ENCODE results near the gene PAMR1.
A peak's percentile ranks its signal among the peaks of the same experiment; 100 is the strongest.

Gene PAMR1

DNA sequence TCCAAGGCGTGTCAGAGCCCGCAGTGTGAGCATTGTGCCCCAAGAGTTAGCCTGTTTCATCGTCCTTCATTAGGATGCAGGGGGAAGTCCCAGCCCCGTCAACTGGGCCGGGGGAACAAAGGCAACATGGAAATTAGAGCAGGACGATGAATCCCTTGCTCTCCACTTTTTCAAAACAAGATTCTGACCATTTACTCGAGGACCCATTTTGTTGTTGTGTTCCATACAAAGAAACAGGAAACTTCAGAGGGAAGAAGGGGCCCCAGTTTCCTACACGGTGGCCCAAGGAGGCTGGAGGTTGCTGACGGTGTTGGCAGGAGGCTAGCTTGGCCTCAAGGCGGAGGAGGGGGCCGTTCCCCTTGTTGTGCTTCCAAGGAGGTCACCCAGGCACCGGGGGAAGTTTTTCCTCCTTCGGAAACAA, 62.1 kb downstream of the PAMR1 start:
- no CpG with 5 or more reads among the region's 13 CpGs for WGBS (ENCODE audit: extremely low coverage, insufficient coverage, low lambda C conversion rate)
- Histone ChIP-seq H3K4me3 (ENCODE audit: low read length) (no peak overlapping the region), H3K9ac (ENCODE audit: low read length) (no peak overlapping the region), H3K18ac (ENCODE audit: low read length) (no peak overlapping the region), H4K5ac (ENCODE audit: low read length) (no peak overlapping the region), H3K79me1 (ENCODE audit: low read length) (no peaks in the 10 kb centered on the region), H3K4me1 (ENCODE audit: control insufficient read depth, low read depth, low read length) (no peaks in the 10 kb centered on the region), H3K23ac (ENCODE audit: low read length) (no peak overlapping the region), H3K27me3 (ENCODE audit: insufficient read depth, low read length, poor library complexity) (no peaks in the 10 kb centered on the region), H3K56ac (ENCODE audit: low read length) (no peak overlapping the region), H4K8ac (ENCODE audit: low read depth, low read length) (no peak overlapping the region), H3K4me2 (ENCODE audit: low read length) (no peak overlapping the region), H2BK15ac (replicated peaks; ENCODE audit: low read depth) (no peak overlapping the region), H3K36me3 (ENCODE audit: control insufficient read depth, insufficient read depth, low read length) (no peaks in the 10 kb centered on the region), H3K79me2 (ENCODE audit: control insufficient read depth, insufficient read depth, low read length) (no peaks in the 10 kb centered on the region), H2AK5ac (ENCODE audit: low read length) (no peak overlapping the region), H2BK5ac (ENCODE audit: low read length) (no peak overlapping the region), H3K27ac (ENCODE audit: low read depth, low read length) (no peak overlapping the region), H3K4ac (ENCODE audit: low read depth, low read length) (no peak overlapping the region), H2BK120ac (ENCODE audit: low read depth, low read length) (no peak overlapping the region)
- no peak for DNase-seq

GRCh38 chr11:35461917-35462538, 63.4 kb downstream of the PAMR1 start:
- H2AK5ac ChIP-seq (ENCODE audit: low read length) = no peak overlapping the region
- H3K79me2 ChIP-seq (ENCODE audit: control insufficient read depth, insufficient read depth, low read length) = no peaks in the 10 kb centered on the region
- H3K79me1 ChIP-seq (ENCODE audit: low read length) = no peaks in the 10 kb centered on the region
- no peak overlapping the region for H2BK15ac ChIP-seq (replicated peaks; ENCODE audit: low read depth)
- no peak overlapping the region for H4K8ac ChIP-seq (ENCODE audit: low read depth, low read length)
- no peak overlapping the region for H3K23ac ChIP-seq (ENCODE audit: low read length)
- no peak overlapping the region for H3K4me3 ChIP-seq (ENCODE audit: low read length)
- peak; percentile 21 for DNase-seq
- no peak overlapping the region for H3K9ac ChIP-seq (ENCODE audit: low read length)
- H3K4me1 ChIP-seq (ENCODE audit: control insufficient read depth, low read depth, low read length) = no peaks in the 10 kb centered on the region
- H3K27me3 ChIP-seq (ENCODE audit: insufficient read depth, low read length, poor library complexity) = no peaks in the 10 kb centered on the region
- H2BK120ac ChIP-seq (ENCODE audit: low read depth, low read length) = no peak overlapping the region
- no peak overlapping the region for H4K5ac ChIP-seq (ENCODE audit: low read length)
- H3K4ac ChIP-seq (ENCODE audit: low read depth, low read length) = no peak overlapping the region
- no peak overlapping the region for H3K4me2 ChIP-seq (ENCODE audit: low read length)
- H3K56ac ChIP-seq (ENCODE audit: low read length) = no peak overlapping the region
- H3K27ac ChIP-seq (ENCODE audit: low read depth, low read length) = no peak overlapping the region
- WGBS (ENCODE audit: extremely low coverage, insufficient coverage, low lambda C conversion rate) = no CpG with 5 or more reads among the region's 2 CpGs
- H2BK5ac ChIP-seq (ENCODE audit: low read length) = no peak overlapping the region
- no peaks in the 10 kb centered on the region for H3K36me3 ChIP-seq (ENCODE audit: control insufficient read depth, insufficient read depth, low read length)
- no peak overlapping the region for H3K18ac ChIP-seq (ENCODE audit: low read length)

DNA sequence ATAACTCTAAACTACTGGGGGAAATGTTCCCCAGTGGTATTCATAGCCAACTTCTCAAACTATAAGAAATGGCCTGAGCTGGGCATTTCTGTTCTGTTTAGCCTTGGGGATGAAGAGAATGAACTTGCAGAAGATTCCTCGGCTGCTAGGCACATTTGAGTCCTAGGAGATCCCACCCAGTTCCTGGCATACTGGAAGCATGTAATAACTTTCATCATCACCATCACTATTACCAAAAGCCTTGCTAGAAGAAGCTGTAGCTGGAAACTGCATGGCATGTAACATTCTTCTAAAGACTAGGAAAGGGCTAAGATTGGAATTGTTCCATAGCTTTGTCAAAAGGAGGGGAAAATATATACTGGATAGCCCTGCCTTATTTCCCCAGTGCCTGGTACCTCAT, 65.9 kb downstream of the PAMR1 start:
- no peak overlapping the region for H3K56ac ChIP-seq (ENCODE audit: low read length)
- H3K79me2 ChIP-seq (ENCODE audit: control insufficient read depth, insufficient read depth, low read length) = no peaks in the 10 kb centered on the region
- no peak overlapping the region for H2BK15ac ChIP-seq (replicated peaks; ENCODE audit: low read depth)
- DNase-seq = no peak
- no peak overlapping the region for H4K5ac ChIP-seq (ENCODE audit: low read length)
- H3K18ac ChIP-seq (ENCODE audit: low read length) = no peak overlapping the region
- H3K23ac ChIP-seq (ENCODE audit: low read length) = no peak overlapping the region
- no peak overlapping the region for H3K4me2 ChIP-seq (ENCODE audit: low read length)
- H2BK5ac ChIP-seq (ENCODE audit: low read length) = no peak overlapping the region
- no CpG with 5 or more reads among the region's 1 CpG for WGBS (ENCODE audit: extremely low coverage, insufficient coverage, low lambda C conversion rate)
- H3K27ac ChIP-seq (ENCODE audit: low read depth, low read length) = no peak overlapping the region
- H3K79me1 ChIP-seq (ENCODE audit: low read length) = no peaks in the 10 kb centered on the region
- no peak overlapping the region for H3K9ac ChIP-seq (ENCODE audit: low read length)
- no peaks in the 10 kb centered on the region for H3K27me3 ChIP-seq (ENCODE audit: insufficient read depth, low read length, poor library complexity)
- no peaks in the 10 kb centered on the region for H3K36me3 ChIP-seq (ENCODE audit: control insufficient read depth, insufficient read depth, low read length)
- H2BK120ac ChIP-seq (ENCODE audit: low read depth, low read length) = no peak overlapping the region
- H4K8ac ChIP-seq (ENCODE audit: low read depth, low read length) = no peak overlapping the region
- H3K4me3 ChIP-seq (ENCODE audit: low read length) = no peak overlapping the region
- no peak overlapping the region for H3K4ac ChIP-seq (ENCODE audit: low read depth, low read length)
- no peak overlapping the region for H2AK5ac ChIP-seq (ENCODE audit: low read length)
- H3K4me1 ChIP-seq (ENCODE audit: control insufficient read depth, low read depth, low read length) = no peaks in the 10 kb centered on the region

GRCh38 chr11:35458846-35459245, 66.6 kb downstream of the PAMR1 start:
- DNase-seq = no peak
- no peak overlapping the region for H4K8ac ChIP-seq (ENCODE audit: low read depth, low read length)
- WGBS (ENCODE audit: extremely low coverage, insufficient coverage, low lambda C conversion rate) = no CpG with 5 or more reads among the region's 3 CpGs

GRCh38 chr11:35454362-35454761, 71.1 kb downstream of the PAMR1 start:
- Histone ChIP-seq H3K4me3 (ENCODE audit: low read length) (no peak overlapping the region), H3K23ac (ENCODE audit: low read length) (no peak overlapping the region), H3K9ac (ENCODE audit: low read length) (no peak overlapping the region), H4K5ac (ENCODE audit: low read length) (no peak overlapping the region), H3K56ac (ENCODE audit: low read length) (no peak overlapping the region), H2BK15ac (replicated peaks; ENCODE audit: low read depth) (no peak overlapping the region), H3K4ac (ENCODE audit: low read depth, low read length) (no peak overlapping the region), H2BK120ac (ENCODE audit: low read depth, low read length) (no peak overlapping the region), H3K4me2 (ENCODE audit: low read length) (no peak overlapping the region), H3K18ac (ENCODE audit: low read length) (no peak overlapping the region), H3K79me1 (ENCODE audit: low read length) (no peaks in the 10 kb centered on the region), H3K27ac (ENCODE audit: low read depth, low read length) (no peak overlapping the region), H4K8ac (ENCODE audit: low read depth, low read length) (no peak overlapping the region), H2BK5ac (ENCODE audit: low read length) (no peak overlapping the region), H3K79me2 (ENCODE audit: control insufficient read depth, insufficient read depth, low read length) (no peaks in the 10 kb centered on the region), H3K36me3 (ENCODE audit: control insufficient read depth, insufficient read depth, low read length) (no peaks in the 10 kb centered on the region), H3K27me3 (ENCODE audit: insufficient read depth, low read length, poor library complexity) (no peaks in the 10 kb centered on the region), H3K4me1 (ENCODE audit: control insufficient read depth, low read depth, low read length) (no peaks in the 10 kb centered on the region), H2AK5ac (ENCODE audit: low read length) (no peak overlapping the region)
- DNase-seq = no peak
- no CpG with 5 or more reads among the region's 1 CpG for WGBS (ENCODE audit: extremely low coverage, insufficient coverage, low lambda C conversion rate)

More at GRCh38 chr11:35458846-35459245, 66.6 kb downstream of the PAMR1 start:
- Histone ChIP-seq H3K27ac (ENCODE audit: low read depth, low read length) (no peak overlapping the region), H3K4ac (ENCODE audit: low read depth, low read length) (no peak overlapping the region), H2BK120ac (ENCODE audit: low read depth, low read length) (no peak overlapping the region), H3K36me3 (ENCODE audit: control insufficient read depth, insufficient read depth, low read length) (no peaks in the 10 kb centered on the region), H2AK5ac (ENCODE audit: low read length) (no peak overlapping the region), H2BK5ac (ENCODE audit: low read length) (no peak overlapping the region), H3K4me3 (ENCODE audit: low read length) (no peak overlapping the region), H4K5ac (ENCODE audit: low read length) (no peak overlapping the region), H3K4me1 (ENCODE audit: control insufficient read depth, low read depth, low read length) (no peaks in the 10 kb centered on the region), H2BK15ac (replicated peaks; ENCODE audit: low read depth) (no peak overlapping the region), H3K56ac (ENCODE audit: low read length) (no peak overlapping the region), H3K18ac (ENCODE audit: low read length) (no peak overlapping the region), H3K27me3 (ENCODE audit: insufficient read depth, low read length, poor library complexity) (no peaks in the 10 kb centered on the region), H3K4me2 (ENCODE audit: low read length) (no peak overlapping the region), H3K9ac (ENCODE audit: low read length) (no peak overlapping the region), H3K79me1 (ENCODE audit: low read length) (no peaks in the 10 kb centered on the region), H3K23ac (ENCODE audit: low read length) (no peak overlapping the region), H3K79me2 (ENCODE audit: control insufficient read depth, insufficient read depth, low read length) (no peaks in the 10 kb centered on the region)
